Type B pancreatic cell (in vitro differentiated cells): Measurements from ENCODE around the gene OLFML2B. TPM values are rescaled to one million over a fixed set of nuclear protein-coding genes. Genes with fewer than 3 reads are reported as not detected.

Source experiments
- DNase-seq: peaks from one replicate; pipeline ENCODE4 v3.0.0; 2021; ENCODE audit warnings: mixed read lengths; ENCODE audit not compliant: unreplicated experiment; ENCODE audit errors: extremely low spot score
- H3K27ac Mint-ChIP-seq: 2 replicates; pipeline ENCODE4 v1.8.0; 2021; ENCODE audit warnings: mild to moderate bottlenecking, mixed read lengths
- H3K27me3 Mint-ChIP-seq: 2 replicates; pipeline ENCODE4 v1.8.0; 2021; ENCODE audit warnings: mixed read lengths
- H3K36me3 Mint-ChIP-seq: 2 replicates; pipeline ENCODE4 v1.8.0; 2021; ENCODE audit warnings: mixed read lengths
- H3K4me1 Mint-ChIP-seq: one replicate; pipeline ENCODE4 v1.8.0; 2021; ENCODE audit warnings: mixed read lengths; ENCODE audit not compliant: unreplicated experiment
- H3K4me3 Mint-ChIP-seq: 2 replicates; pipeline ENCODE4 v1.8.0; 2021; ENCODE audit warnings: mild to moderate bottlenecking, mixed read lengths
- H3K9me3 Mint-ChIP-seq: 2 replicates; pipeline ENCODE4 v1.8.0; 2021; ENCODE audit warnings: mixed read lengths
- CTCF ChIP-seq: fragments of 200-600 bp; sonication (generic); conservative IDR thresholded peaks from 2 replicates; pipeline ENCODE4 v1.5.0; 2021; ENCODE audit warnings: antibody characterized with exemption, mild to moderate bottlenecking
- total RNA-seq: library from RNA; stranded (reverse); gene quantifications from 2 replicates; pipeline ENCODE4 v1.2.1, GENCODE V29; 2021; ENCODE audit warnings: low replicate concordance

The OLFML2B gene
- total RNA-seq, 1 donor from 2014 or later, result 35.0 TPM

GRCh38 chr1:162033428-162033827, 9.8 kb upstream of the OLFML2B start:
- no peak for DNase-seq
- H3K27me3 Mint-ChIP-seq, result peaks cover 48% of the 10 kb centered on the region
- H3K36me3 Mint-ChIP-seq, result no peaks in the 10 kb centered on the region

GRCh38 chr1:162030759-162031280, 7.2 kb upstream of the OLFML2B start:
- Mint-ChIP-seq H3K36me3 (no peaks in the 10 kb centered on the region), H3K27ac (no peak overlapping the region), H3K27me3 (peaks cover 46% of the 10 kb centered on the region), H3K9me3 (peaks cover 6% of the 10 kb centered on the region), H3K4me1 (no peaks in the 10 kb centered on the region), H3K4me3 (no peak overlapping the region)
- no peak for TF ChIP-seq CTCF
- no peak for DNase-seq

More at GRCh38 chr1:162033428-162033827, 9.8 kb upstream of the OLFML2B start:
- TF ChIP-seq CTCF, result no peak
- Mint-ChIP-seq H3K4me3 (no peak overlapping the region), H3K27ac (no peak overlapping the region), H3K9me3 (no peaks in the 10 kb centered on the region), H3K4me1 (no peaks in the 10 kb centered on the region)

GRCh38 chr1:162029157-162029556, 5.5 kb upstream of the OLFML2B start:
- no peak for TF ChIP-seq CTCF
- peaks cover 50% of the 10 kb centered on the region for H3K27me3 Mint-ChIP-seq
- no peak overlapping the region for H3K4me3 Mint-ChIP-seq
- peaks cover 5% of the 10 kb centered on the region for H3K4me1 Mint-ChIP-seq
- DNase-seq, result no peak
- no peaks in the 10 kb centered on the region for H3K36me3 Mint-ChIP-seq
- peaks cover 11% of the 10 kb centered on the region for H3K9me3 Mint-ChIP-seq
- no peak overlapping the region for H3K27ac Mint-ChIP-seq

GRCh38 chr1:162028726-162029125, 5.1 kb upstream of the OLFML2B start:
- Mint-ChIP-seq H3K9me3 (peaks cover 11% of the 10 kb centered on the region), H3K27ac (no peak overlapping the region), H3K27me3 (peaks cover 46% of the 10 kb centered on the region), H3K4me3 (no peak overlapping the region), H3K4me1 (peaks cover 5% of the 10 kb centered on the region), H3K36me3 (no peaks in the 10 kb centered on the region)
- no peak for TF ChIP-seq CTCF
- DNase-seq, result no peak

- Mint-ChIP-seq H3K27ac (no peak overlapping the region), H3K36me3 (no peaks in the 10 kb centered on the region), H3K27me3 (peaks cover 46% of the 10 kb centered on the region), H3K4me3 (no peak overlapping the region), H3K9me3 (peaks cover 11% of the 10 kb centered on the region), H3K4me1 (peaks cover 12% of the 10 kb centered on the region)
- DNase-seq, result no peak
- TF ChIP-seq CTCF, result no peak
These were observed 3.2 kb upstream of the OLFML2B start for GRCh38 chr1:162026881-162027280.

- TF ChIP-seq CTCF, result no peak
- Mint-ChIP-seq H3K4me3 (peak overlapping the region; percentile 42), H3K27ac (no peak overlapping the region), H3K27me3 (peaks cover 40% of the 10 kb centered on the region), H3K9me3 (peaks cover 11% of the 10 kb centered on the region), H3K36me3 (no peaks in the 10 kb centered on the region), H3K4me1 (peaks cover 26% of the 10 kb centered on the region)
- DNase-seq, result no peak
These were observed 1.9 kb upstream of the OLFML2B start for GRCh38 chr1:162025541-162025940.
